Stimulated activated CD4-positive, alpha-beta T cell treated with anti-CD3 and anti-CD28 coated beads, TNF-alpha, amount 100 ng/mL, for 24 hours (primary cell): ENCODE results near the gene SLC38A6.

ENCODE experiments used
- DNase-seq, 3 experiments: peaks; one replicate each; pipeline ENCODE4 v3.0.0-alpha.2; 2020; ENCODE audit warnings: low read depth in 3 of 3

SLC38A6 gene

DNA sequence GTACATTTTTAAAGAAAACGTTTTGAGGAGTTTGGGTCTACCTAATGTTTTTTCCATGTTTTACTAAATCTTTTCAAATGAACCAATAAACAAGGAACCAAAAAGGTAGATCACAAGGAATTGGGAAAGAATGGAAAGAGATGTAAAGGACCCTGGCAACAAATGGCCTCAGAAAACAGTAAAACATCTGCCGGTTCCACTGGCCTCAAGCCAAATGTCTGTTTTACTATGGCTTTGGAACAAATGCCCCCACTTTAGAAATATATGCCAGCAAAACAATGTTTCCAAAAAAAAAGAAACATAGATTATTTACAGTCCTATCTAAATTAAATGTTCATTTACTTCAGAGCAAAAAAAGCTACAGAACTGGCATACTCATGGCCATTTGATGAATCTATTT is 3.2 kb upstream of the SLC38A6 start:
- no peak for DNase-seq

DNA sequence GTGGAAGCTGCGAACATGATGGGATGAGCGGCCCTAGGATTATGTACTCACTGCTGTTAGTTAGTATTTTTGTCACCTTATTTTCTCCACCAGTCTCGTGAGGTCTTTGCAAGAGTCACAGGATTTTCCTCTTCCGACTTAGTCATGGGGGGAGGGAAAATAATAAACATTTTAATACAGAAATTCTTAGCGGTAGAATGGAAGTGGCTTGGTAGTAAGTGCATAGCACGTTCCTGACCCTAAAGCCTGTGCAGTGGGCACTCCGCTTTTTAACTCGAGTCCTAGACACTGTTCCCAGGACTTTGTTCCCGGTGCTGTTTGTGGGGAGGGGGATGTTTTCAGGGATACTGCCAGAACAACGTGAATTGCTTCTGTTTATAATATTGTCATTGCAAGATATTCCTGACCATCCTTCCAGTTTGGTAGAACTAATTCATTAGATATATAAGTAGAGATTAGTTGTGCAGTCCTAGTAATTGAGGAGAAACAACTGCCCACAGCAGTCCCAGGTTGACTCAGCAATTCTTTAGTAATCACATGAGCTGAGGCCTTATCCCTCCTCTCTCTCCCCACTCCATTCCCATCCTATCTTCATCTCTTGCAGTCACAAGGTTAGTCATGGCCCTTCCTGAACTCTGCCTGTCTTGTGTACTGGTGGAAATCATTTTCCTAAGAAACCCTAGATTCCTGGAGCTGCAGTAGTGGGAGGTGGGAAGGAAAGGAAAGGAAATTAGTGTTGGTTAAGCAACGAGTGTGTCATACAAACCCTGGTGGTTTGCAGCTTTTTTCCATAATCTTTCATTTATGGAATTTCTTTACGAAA is 799 bp downstream of the SLC38A6 start:
- no peak for DNase-seq

DNA sequence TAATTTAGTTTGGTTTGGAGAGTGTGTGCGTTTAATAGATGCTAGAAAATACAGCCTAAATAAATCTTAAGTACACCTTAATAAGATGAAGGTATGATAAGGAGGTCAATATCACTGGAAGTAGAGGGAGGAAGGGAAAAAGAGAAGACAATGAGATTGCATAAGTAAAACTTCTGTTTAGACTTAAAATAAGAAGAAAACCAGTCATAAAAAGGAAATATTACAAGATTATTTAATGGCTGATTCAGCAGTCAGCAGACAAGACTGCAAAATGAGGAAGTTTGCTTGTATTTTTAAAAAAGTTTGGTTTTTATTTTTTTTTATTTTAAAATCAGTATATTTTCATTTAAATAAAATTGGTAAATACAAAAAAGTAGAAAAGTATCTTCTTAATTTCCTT is 3.2 kb downstream of the SLC38A6 start:
- DNase-seq, result no peak

DNA sequence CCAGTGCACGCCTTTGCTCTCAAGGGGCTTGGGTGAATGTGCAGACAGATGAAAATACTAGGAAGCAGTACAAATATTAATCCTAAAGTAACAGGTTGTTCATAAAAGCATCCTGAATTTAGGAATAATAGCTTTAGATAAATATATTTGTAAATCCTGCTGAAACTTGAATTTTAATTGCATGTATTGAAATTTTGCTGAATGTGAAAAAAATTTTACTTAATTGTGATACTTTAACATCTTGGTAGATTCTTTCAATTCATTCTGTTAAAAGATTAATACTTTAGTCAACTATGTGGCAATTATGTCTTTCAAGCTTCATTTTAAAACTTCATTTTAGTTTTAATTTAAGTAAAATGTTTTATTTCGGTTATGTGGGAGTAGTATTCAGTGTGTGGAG is 5.5 kb downstream of the SLC38A6 start:
- no peak for DNase-seq

DNA sequence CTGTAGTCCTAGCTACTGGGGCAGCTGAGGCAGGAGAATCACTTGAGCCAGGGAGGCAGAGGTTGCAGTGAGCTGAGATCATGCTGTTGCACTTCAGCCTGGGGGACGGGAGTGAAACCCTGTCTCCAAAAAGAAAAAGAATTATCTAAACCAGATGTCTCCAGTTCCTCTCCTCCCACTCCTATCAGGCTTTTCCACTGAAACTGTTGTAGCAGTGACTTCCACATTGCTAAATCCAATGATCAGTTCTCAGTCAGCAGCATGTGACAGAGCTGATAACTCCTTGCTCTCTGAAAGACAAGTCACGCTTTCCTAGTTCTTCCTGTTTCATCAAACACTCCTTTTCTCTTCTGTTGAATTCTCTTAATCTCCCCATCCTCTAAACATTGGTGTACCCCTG is 8.6 kb downstream of the SLC38A6 start:
- no peak for DNase-seq

DNA sequence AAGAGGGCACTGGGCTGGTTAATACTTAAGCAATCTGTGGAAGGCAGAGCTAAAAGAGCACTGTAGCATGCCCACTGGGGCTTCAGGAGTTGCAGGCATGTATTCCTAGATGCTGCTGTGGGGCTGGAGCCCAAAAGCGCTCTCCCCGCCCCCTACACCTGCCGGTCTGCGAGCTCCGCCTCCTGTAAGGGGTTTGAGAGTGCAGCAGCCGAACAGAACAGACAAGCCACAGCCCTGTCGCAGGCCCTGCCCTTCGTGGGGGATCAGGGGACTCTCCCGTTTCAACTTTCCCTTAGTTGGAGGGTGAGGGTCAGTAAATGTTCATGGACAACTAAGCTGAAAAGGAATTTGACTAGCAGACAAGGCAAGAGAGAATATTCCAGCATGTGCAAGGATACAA is 17.6 kb downstream of the SLC38A6 start:
- DNase-seq, result no peak

DNA sequence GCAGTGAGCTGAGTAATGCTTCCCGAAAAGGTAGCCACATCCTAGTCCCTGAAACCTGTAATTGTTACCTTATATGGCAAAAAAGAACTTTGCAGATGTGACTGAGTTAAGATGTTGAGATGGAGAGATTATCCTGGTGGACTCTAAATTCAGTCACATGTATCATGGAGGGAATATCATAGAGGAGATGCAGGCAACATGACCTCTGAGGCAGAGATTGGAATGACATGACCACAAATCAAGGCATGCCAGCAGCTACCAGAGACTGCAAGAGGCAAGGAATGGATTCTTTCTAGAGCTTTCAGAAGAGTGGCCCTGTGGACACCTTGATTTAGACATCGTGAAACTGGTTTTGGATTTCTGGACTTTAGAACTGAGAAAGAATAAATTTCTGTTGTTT is 18.5 kb downstream of the SLC38A6 start:
- no peak for DNase-seq

DNA sequence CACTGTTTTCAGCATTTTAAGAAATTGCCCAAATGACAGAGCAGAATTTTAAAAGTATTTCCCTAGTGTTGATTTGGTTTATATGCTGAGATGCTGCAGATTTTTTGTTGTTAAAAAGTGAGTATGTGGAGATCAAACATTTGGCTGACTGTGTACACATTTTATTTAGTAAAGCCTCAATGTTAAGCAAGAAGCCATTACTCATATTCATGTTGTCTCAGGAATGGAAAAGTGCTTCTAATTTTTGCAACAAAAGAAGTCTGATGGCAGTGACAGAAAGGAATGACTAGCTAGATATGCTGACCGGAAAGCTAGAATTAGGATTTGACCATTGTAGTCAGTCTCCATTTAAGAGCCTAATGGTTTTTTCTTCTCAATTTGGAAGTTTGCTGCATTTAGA is 22.5 kb downstream of the SLC38A6 start:
- DNase-seq, result no peak

DNA sequence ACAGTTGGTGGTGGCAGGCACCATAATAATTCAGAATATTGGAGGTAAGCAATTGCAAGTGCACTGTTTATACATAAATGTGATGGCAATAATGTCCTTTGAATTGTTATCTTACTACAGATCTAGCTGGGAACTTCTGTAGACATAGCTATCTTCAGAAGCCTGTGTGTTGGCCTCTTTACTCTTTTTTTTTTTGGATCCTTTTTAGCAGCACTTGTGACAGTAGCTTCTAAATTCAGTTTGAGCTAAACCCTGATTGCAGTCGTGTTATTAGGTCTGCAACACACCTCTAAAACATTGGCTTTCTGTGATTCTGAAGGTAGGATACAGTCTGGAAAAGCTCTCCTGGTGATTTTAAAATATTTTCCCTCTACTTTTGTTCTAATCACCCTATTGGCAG is 38.5 kb downstream of the SLC38A6 start:
- no peak for DNase-seq

DNA sequence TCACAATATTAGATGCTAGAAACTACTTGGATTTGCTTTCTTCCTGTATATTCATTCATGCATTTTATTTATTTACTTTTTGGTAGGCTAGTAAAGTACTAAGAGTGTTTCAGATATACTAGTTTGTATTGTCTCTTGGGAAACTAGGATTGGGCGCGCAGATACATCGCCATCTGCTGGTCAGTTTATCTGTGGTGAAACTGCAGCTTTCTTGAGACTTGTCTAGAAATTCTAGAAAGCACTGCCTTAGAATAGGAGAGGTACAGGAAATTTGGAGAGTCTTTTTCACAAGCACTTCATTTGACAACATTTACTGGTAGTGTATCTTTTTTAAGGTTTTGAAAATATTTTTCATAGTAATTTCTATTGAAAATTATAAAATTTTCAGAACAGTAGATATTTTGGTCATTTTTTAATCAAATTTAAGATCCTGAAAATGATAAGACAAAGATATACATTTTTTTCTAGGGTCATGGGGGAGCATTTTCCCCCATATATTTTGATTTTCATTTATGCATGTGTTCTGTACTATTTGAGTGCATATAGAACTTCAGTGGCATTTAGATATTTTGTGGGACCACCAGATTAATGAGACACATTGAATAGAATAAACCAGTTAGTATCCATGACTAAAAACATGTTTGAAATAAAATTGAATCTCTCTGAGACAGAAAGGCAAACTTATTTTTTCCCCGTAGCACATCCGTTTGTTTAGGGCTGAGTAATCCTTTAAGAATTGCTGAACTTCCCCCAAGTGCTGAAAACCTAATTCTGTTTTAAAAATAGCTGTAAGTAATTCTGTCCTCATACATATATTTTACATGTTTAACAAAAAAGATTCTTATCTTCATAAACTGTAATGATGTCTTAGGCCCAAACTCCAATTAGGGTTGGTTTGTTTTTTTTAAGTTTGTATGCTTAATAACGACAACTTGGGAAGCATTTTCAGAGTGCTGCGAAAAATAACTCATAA is 44.5 kb downstream of the SLC38A6 start:
- DNase-seq, result peak; percentile 13 to 31 (median 30)

DNA sequence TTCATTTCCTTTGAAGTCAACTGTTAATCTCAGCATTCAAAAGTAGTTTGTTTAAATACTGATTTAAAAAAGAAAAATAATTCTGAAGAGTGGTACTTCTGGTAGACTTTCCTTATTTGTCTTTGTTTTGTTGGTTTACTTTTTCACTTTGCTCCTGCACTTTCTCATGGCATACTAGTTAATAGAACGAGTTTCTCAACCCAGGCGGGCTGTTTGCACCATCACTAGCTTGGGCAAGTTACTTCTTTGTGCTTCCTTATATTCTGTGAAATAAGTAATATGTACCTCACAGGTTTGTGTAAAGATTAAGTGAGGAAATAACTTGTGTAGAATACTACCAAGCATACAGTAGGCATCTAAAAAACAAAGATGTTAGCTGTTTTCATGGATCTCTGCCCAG is 45.5 kb downstream of the SLC38A6 start:
- no peak for DNase-seq

DNA sequence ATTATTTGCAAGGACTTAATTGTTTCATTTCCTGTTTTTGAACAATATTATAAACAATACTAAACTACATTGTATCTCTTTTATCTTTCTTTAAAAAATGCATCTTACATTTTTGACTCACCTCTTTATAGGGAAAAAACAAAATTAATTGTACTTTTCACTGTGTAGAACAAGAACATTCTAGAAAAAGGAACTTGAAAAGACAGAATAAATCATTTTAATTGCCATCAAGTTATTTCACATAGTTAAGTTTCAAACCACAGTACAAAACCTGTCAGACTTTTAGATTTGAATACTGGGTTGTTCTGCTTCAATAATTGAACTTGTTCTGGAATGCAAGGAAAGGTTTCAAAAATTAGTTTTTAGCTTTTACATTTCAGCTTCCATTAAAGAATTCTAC is 50.0 kb downstream of the SLC38A6 start:
- no peak for DNase-seq

DNA sequence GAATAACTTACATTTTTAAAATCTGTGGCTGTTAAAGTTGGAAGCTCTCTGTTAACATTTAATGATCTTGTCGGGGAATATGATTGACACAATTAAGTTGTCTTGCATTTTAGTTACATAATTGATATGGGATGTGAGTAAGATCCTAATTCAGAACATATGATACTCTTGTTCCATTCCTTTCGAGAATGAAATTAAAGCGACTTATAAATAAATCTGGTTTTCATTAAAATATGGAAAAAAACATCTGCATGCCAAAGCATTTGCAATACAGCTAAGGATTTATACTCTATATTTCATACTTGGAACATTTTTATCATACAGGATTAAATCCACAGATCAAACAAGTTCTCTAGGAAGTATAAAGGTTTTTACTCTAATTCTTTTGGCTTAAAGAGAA is 52.0 kb downstream of the SLC38A6 start:
- no peak for DNase-seq

DNA sequence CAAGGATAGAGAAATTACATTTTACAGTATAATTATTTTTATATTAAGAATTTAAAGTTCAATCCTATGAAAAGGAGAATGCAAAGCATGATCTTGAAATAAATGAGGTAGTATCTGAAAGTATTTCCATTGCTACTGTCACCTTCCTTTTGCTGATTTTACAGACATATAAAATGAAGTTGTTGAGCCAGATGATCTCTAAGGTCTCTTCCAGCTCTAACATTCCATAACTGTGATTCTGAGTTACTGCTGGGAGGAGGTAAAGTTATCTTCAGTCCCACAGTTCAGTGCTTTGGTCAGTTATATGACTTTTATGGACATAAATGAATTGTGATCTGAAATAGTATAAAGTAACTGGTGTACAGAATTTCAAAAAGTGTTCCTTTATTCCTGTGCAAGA is 52.8 kb downstream of the SLC38A6 start:
- no peak for DNase-seq

DNA sequence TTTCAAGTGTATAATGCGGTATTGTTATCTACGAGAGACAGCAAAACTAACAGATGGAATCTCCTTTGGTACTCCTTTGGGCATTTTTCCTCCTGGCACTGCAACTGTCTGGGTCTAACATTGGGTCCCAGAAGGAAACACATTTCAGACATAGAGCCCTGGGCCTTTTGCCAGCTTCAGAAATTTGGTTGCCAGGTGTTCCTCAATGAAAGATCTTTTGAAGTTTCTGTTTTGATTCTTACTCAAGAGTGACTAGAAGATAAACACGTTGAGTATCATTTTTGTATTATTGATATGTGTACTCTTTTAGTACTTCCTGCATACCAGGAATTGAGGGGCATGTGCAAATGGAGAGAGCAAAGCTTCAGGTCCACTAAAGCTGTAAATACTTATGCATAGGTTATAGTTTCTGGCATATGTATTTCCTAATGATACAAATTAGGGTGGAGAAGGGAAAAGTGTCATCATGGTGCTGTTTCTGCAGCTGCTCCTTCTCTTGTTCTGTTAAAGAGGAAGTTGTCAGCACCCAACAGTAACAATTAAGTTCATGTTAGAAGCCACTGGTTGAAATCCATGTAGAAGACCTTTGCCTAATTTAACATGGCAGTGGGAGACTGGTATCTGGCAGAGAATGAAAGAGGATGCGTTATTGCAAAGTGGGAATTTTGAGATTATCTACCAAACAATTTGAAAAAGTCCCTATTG is 53.5 kb downstream of the SLC38A6 start:
- no peak for DNase-seq

DNA sequence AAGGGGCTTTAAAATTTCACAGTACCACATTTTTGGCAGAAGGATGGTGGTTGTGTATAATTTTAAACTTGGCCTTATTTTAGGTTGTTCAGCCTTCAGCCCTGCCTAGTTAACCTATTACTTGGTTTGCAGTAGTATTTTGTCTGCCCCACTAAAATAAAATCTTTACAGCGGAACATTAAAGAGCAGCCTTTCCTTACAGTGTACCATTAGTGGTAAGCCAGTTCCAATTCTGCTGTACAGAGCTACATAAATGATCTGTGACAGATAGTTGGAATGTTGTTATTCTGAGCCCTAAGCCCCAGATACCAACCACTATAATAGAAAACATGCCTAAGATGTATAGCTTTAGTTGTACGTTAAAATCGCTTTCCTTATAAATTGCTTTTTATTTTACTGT is 56.2 kb downstream of the SLC38A6 start:
- DNase-seq, result no peak

DNA sequence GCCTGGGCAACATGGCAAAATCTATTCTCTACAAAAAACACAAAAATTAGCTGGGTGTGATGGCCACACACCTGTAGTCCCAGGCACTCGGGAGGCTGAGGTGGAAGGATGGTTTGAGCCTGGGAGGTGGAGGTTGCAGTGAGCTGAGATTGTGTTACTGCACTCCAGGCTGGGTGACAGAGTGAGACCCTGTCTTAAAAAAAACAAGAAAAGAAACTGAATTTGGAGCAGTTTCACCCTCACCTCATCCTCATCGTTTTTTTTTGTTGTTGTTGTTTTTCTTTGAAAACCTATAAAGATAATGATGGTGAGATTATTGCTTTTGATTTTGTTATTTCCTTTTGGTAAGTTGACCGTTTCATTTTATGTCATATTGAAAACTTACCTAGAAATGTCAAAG is 60.7 kb downstream of the SLC38A6 start:
- no peak for DNase-seq

DNA sequence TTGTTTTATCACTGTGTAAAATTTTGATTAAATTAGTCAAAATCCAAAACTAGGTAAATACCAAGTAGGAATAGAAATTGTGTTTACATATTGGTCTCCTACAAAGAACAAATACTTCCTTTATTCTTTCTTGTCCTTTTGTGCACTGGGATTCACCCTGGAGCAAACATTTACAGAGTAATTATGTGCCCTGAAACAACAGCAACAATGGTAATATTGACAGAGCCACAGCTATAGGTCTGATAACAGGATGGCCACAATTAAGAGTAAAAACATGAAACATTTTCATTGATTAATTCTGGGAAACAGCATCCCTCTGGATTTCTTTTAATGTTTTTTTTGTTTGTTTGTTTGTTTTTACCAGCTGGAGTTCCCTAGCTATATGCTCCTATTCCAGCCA is 61.2 kb downstream of the SLC38A6 start:
- no peak for DNase-seq

DNA sequence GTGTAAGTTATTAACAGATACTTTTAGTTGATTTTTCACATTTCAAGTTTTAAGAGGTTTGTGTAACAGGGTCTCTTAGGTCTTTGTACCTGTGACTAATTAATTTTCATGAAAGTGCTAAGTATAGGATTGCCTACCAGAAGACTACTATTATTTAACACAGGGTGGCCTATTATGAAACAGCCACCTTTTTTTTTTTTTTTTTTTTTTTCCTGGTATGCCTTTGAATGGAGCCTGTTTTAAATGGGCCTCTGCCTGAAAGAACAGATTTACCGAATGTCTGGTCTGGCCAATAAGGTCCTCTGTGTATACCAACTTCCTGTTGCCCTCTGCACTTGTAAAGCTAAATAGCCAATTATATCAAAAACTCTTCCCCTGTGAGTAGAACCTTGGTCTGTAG is 62.5 kb downstream of the SLC38A6 start:
- DNase-seq, result no peak

DNA sequence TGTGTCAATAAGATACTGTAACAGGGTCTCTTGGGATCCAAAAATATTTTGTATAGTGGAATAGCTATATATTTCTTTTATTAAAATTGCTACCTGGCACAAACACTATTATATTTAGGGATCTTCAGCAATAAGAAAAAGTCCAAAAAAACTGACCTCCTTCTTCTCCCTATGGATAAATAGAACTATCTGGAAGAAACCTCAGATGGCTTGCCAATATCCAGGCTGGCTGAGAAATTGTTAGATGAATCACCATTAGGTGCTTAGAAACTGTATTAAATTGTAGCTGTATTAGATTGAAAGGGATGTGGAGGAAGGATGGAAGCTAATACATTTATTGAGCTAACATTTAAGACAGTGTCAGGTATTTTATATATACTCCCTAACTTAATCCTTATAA is 66.0 kb downstream of the SLC38A6 start:
- no peak for DNase-seq

DNA sequence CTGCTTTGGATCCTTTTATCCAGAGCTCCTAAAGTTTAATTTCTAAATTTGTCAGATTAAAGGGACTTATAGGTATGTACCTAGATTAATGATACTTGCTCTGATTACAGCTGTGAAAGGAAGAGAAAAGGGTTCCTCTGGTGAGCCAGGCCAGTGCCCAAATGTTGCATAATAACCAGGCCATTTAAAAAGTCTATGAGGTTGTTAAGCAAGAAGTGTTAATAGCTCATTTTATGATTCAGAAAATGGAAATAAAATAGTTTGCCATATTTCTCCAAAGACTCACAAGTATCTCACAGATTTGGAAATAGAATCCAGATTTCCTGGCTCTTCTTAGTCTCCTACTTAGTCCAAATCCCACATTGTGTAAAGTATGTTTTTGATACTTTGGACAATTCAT is 67.6 kb downstream of the SLC38A6 start:
- DNase-seq, result no peak

DNA sequence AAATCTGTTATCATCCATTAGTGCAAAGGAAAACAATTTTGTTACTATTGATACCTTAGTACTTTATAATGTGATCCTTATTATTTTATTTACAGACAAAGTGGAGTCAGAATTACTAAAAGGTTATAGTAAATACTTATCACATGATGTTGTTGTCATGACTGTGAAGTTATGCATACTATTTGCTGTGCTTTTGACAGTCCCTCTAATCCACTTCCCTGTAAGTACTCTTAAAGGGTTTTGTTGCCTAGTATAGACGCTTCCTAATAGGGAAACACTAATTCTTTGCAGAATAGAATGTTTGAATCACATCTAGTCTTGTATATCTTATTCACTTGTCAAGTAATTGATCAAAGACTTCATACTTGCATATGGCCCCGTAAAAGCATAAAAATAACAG is 69.4 kb downstream of the SLC38A6 start:
- DNase-seq, result no peak
